Glomerular visceral epithelial cell (primary cell): ENCODE results near the gene SH2D3A.

Experiments
- DNase-seq: peaks from one replicate; pipeline ENCODE4 v3.0.0-alpha.2; 2016; ENCODE audit errors: extremely low spot score

SH2D3A gene

DNA sequence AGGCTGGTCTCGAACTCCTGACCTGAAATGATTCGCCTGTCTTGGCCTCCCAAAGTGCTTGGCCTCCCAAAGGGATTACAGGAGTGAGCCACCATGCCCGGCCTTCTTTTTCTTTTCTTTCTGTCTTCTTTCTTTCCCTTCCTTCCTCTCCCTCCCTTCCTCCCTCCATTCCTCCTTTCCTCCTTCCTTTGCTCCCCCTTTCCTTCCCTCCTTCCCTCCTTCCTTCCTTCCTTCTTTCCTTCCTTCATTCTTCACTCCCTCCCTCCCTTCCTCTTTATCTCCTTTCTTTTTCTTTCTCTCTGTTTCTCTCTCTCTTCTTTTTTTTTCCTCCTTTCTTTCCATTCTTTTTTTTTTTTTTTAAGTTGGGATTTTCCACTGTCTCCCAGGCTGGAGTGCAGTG lies 58.9 kb downstream of the SH2D3A start:
- DNase-seq, result no peak

DNA sequence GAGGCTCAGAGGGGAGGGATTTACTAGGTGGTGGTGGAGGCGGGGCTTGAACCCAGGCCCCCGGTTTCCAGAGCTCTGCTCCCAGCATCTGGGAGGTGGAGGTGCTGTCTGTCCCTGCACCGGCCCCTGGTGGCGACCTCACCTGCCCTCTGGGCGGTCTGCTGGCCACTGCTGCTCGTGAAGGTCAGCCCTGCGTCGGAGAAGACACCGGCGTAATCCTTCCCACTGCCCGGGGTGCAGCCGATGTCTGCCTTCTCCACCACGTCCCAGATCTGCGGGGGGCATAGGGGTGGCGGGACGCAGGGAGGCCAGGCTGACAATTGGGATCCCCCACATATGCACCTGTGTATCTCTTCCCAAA lies 59.6 kb downstream of the SH2D3A start:
- DNase-seq, result no peak

DNA sequence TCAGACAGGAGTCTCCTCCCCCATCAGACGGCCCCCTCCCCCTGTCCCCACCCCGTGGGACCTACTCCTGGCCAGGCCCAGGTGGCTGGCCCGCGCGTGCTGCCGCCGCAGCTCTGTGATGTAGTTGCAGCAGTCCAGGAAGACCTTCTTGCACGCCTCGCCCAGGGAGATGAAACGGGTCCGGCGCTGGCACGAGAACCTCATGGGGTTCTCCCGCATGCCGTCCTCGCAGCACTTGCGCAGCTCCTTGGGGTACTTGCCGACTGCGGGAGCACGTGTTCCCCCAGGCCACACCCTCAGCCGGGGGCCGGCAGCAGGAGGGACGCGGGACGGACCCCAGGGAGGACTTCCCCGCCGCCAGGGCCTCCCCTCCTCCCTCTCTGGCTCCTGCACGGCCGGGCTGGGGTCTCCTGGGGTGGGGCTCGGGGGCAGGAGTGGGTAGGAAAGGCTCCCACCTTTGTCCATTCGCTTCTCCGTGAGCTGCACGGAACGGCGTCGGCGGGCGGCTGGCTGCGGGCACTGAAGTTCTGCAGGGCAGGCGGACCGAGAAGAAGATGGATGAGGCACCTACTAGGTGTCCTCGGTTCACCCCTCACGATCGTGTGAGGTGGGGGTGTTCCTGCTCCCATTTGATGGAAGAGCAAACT lies 60.1 kb downstream of the SH2D3A start:
- DNase-seq, result no peak

DNA sequence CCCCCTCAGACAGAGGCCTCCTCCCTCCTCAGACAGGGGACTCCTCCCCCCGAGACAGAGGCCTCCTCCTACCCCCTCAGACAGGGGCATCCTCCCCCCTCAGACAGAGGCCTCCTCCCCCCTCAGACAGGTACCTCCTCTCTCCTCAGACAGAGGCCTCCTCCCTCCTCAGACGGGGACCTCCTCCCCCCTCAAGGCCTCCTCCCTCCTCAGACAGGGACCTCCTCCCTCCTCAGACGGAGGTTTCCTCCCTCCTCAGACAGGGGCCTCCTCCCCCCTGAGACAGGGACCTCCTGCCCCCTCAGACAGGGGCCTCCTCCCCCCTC lies 60.6 kb downstream of the SH2D3A start:
- no peak for DNase-seq

DNA sequence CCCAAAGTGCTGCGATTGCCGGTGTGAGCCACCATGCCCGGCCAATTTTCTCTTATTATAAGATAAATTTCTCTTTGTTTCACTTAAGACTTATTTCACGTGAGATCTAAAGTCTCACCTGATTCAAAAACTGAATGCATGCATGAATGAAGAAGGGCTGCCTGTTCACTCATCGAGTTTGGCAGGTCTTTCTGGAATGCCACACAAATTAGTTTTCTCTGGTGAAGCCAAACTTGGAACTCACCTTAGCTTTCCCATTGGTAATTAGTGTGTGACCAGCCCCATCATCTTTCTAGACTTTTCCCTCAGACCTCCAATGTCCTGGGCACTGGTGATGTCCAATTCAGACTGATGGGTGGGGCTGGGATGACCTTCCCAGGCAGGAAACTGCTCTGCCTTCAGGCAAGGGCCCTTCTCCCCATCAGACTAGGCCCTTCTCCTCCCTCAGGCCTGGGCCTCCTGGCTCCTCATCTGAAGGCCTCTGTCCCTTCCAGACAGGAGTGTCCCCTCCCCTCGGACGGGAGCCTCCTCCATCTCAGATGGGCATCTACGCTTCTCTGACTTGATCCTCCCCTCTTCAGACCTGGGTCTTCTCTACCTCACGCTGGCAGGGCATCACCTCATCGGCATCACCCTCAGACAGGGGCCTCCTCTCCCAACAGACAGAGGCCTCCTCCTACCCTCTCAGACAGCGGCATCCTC lies 61.2 kb downstream of the SH2D3A start:
- no peak for DNase-seq
